ENCODE results near the gene ZNF23.

The ZNF23 gene

DNA sequence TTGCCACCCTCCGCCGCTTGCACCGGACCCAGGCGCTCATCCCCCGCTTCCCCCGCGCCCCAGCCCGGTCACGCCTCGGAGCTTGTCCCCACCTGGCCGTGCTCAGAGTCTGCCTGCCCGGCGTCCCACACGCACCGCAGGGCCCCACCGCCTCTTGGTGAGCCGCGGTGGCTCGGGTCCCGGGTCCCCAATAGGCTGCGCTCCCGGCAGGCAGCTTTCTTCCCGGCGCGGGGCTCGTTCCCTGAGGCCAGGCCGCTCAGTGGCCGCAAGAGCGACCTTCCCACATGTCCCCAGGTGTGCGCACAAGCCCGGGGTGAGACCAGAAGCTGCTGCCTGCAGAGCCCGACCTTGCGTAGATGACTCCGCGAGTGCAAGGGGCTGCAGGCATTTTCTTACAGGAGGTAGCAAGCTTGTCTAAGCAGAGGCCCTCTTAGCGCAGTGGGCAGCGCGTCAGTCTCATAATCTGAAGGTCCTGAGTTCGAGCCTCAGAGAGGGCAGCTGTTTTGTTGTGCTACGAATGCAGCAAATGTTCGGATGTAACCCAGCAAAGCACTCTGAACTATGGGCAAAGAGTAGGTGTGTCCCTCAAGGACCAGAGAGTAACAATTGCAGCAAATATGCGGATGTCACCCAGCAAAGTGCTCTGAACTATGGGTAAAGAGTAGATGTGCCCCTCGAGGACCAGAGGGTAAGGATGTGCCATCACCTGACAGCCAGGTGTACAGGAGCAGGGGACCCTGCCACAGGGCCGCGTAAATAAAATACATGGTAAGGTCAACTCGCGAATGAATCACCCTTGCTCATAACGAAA, 35.8 kb downstream of the ZNF23 start:
- DNase-seq: peak; percentile 68

DNA sequence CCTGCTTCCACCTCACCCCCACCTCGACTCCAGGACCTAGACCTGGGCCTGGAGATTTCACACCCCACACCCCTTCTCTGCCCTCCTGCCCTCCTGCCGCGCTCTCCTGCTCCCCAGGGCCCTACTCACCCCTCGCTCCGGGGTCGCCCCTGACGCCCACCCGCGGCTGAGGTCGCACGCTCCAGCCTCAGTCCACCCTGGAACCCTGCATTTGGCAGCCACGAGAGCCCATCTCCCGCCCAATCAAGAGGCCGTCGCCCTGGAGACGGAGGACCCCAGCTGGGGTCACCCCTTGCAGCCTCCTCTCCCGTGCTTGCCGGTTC, 36.3 kb downstream of the ZNF23 start:
- DNase-seq: no peak

GRCh38 chr16:71424626-71425025, 37.4 kb downstream of the ZNF23 start:
- no peak for DNase-seq

GRCh38 chr16:71423865-71424264, 38.2 kb downstream of the ZNF23 start:
- no peak for DNase-seq

DNA sequence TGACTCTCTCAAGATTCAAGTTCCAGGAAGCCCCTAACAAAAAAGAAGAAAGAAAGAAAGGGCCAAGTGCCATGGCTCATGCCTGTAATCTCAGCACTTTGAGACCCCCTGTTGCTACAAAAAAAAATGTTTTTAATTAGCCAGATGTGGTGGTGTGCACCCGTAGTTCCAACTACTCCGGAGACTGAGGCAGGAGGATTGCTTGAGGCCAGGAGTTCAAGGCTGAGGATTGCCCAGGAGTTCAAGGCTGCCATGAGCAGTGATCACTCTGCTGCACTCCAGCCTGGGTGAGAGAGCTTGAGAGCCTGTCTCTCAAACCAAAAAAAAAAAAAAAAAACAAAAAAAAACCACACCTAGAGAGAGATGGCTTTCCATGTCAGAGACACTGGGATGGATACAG, 39.0 kb downstream of the ZNF23 start:
- DNase-seq: no peak

DNA sequence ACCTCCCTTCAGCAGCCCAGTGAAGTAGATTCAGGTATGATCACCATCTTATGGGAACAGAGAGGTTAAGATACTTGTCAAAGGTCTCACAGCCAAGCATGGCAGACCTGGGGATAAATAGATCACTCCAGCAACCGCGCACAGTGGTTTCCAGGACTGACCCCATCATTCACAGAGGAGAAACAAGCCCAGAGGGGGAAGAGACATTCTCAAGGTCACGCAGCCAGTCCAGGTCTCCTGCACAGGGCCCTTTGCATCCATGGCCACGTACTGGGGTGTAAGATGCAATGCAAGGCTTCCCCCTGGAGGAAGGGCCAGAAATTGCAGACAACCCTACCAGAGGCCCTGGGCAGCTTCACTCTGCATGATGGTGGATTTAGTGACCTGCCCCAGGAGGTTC, 40.1 kb downstream of the ZNF23 start:
- DNase-seq: no peak

DNA sequence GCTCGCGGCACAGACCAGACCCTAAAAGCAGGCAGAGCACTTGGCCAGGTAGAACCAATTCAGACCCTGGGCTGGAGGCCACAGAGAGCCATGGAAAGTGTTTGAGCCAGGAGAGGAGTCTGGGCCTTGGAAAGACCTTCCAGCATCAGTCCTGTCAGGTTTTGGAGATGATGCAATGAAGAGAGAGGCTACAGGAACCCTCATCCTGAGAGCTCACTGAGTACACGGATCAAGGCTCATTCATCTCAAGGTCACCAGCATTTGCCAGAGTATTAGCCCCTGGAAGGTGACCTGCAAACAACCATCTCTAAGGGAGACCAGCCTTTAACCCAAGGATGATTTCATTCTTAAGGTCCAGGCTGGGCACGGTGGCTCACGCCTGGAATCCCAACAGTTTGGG, 48.0 kb downstream of the ZNF23 start:
- no peak for DNase-seq

- no peak for DNase-seq
These were observed 48.7 kb downstream of the ZNF23 start for GRCh38 chr16:71413341-71413740.

- DNase-seq: peak; percentile 32
These were observed 49.5 kb downstream of the ZNF23 start for GRCh38 chr16:71412270-71413160.

DNA sequence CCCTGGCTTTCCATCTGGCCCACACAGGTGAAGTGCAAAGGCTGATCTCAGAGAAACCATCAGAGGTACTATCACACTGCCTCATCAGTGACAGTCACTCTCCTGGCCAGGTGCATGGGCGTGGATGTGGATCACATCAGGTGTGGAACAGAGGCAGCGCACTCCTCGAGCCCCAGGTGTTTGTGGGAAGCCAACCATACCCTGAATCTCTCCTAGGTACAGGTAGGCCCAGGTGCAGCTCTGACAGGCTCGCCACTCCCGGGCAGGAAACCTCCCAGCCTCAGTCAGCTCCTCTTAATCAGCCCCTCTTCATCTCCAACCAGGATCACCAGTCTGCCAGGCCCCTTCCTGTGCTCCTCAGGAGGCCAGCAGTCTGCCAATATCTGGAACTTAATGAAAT, 51.9 kb downstream of the ZNF23 start:
- no peak for DNase-seq

DNA sequence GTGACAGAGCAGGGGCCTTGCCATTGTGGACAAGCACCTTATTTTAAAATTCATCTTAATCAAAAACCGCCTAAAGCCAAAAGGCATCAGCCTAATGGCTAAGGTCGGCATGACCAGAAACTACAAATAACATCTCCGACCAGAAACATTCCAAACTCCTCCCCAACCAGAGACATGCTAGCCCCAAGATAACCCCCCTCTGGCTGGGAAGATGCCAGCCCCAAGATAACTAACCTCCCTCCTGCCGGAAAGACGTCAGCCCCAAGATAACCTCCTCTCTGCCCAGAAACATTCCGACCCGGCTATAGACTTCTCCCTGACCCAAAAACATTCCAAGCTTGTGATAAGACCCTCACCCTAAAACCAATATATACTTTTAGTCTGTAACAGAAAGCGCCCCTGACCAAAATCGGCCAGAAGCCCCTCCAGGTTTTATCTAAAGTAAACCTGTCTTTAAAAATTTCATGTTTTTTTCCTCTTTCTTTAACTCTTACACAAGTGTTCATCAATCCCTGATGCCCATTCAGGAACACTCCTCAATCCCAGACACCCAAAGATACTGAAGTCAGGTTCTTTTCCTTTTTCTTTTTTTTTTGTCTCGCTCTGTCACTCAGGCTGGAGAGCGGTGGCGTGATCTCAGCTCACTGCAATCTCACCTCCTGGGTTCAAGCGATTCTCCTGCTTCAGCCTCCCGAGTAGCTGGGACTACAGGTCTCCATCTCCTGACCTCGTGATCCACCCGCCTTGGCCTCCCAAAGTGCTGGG, 52.9 kb downstream of the ZNF23 start:
- DNase-seq: no peak

DNA sequence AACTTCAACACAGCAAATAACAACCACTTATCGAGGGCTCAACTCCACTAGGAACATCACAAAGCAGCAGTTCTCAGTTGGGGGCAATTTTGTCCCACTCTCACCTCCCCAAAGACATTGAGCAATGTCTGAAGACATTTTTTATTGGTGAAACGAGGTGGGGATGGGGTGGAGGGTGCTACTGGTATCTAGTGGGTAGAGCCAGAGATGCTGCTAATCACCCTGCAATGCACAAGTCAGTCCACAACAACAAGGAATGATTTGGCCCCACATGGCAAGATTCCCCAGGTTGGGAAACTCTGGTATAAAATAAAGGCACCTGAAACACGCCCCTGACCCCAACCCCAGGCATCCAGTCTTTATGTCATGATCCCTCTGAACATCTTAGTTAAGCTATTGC, 53.5 kb downstream of the ZNF23 start:
- no peak for DNase-seq

GRCh38 chr16:71407731-71408130, 54.3 kb downstream of the ZNF23 start:
- no peak for DNase-seq

- DNase-seq: no peak
These were observed 55.3 kb downstream of the ZNF23 start for GRCh38 chr16:71406724-71407123.

- DNase-seq: no peak
These were observed 55.7 kb downstream of the ZNF23 start for GRCh38 chr16:71406316-71406715.

DNA sequence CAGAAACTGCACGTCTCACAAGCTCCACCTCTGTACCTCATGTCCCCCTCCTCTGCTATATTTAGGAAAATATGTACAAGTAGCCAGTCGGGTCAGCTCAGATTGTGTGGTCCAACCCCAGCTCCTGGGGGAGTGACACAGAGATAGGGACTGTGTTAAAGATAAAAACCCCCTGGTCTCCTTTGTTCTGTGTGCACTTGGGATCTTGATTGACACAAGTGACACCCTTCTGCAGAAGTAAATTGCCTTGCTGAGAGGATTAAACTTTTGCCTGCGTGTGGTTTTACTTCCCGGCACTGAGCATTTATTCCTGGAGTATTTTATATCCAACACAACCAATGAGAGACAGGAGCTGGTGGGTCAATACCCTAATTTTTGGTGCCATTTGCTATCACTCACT, 57.7 kb downstream of the ZNF23 start:
- no peak for DNase-seq

DNA sequence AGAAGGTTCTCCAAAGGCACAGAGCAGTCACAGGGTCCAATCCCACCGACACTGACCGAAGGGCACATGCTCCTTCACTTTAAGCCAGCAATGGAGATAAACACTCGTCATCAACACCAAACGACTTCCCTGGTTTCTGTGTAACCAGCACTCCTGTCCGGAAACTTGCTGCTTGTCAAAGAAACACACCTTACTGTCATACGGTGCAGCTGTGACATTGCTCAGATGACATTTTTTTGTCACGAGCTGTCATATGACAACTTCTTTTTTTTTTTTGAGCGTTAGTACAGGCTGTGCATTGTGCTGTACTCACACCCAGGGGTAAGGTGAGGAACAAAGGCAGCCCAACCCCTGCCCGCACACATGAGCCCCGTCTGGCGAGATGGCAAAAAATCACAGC, 59.4 kb downstream of the ZNF23 start:
- DNase-seq: no peak

- no peak for DNase-seq
These were observed 60.0 kb downstream of the ZNF23 start for GRCh38 chr16:71402007-71402406.

GRCh38 chr16:71399801-71400563, 62.1 kb downstream of the ZNF23 start:
- no peak for DNase-seq
